Measurements from ENCODE around the gene MRNIP. TPM values are rescaled to one million over a fixed set of nuclear protein-coding genes. Genes with fewer than 3 reads are reported as not detected.
A peak's percentile ranks its signal among the peaks of the same experiment; 100 is the strongest.

Gene MRNIP
- total RNA-seq, 1 experiment from 2014 or later: 39.9 TPM

DNA sequence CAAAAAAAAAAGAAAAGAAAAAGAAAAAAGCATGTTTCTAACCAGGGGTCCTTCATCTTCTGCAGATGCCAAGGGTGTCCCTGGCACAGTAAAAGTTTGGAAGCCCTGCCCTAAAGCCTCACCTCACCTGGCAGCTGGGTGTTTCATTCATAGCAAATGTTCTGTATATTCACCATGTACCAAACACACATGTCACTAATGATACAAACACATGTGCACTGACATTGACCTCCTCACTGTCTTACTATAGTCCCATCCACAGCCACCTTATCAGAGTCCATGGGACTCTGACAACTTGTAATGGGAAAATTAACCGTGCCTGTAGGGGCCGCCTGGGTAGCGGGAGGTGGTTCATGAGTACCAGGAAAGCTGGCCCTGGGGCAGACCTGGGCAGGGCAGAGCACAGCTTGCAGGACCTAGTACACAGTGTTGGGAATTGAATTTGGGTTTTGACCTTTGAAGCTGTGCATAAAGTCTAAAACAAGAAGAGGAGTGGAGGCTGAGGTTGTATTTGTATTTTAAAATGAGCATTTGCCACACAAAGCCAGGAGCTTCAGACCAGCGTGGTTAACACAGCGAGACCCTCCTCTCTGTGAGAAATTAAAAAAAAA lies 45.5 kb downstream of the MRNIP start:
- H3K9me3 ChIP-seq (ENCODE audit: insufficient read depth, low read depth): no peaks in the 10 kb centered on the region; the same call in 1 of the 2 replicates
- POLR2A ChIA-PET (ENCODE audit: unreplicated experiment): interaction anchor here (0.6 kb wide), 1 partner anchor 25 kb away, joined by 8 read pairs; no protein-coding TSS in a partner anchor
- no peak for TF ChIP-seq EZH2 (IDR thresholded peaks at IDR 0.05; ENCODE audit: low read depth)
- TF ChIP-seq, protein P1, sequence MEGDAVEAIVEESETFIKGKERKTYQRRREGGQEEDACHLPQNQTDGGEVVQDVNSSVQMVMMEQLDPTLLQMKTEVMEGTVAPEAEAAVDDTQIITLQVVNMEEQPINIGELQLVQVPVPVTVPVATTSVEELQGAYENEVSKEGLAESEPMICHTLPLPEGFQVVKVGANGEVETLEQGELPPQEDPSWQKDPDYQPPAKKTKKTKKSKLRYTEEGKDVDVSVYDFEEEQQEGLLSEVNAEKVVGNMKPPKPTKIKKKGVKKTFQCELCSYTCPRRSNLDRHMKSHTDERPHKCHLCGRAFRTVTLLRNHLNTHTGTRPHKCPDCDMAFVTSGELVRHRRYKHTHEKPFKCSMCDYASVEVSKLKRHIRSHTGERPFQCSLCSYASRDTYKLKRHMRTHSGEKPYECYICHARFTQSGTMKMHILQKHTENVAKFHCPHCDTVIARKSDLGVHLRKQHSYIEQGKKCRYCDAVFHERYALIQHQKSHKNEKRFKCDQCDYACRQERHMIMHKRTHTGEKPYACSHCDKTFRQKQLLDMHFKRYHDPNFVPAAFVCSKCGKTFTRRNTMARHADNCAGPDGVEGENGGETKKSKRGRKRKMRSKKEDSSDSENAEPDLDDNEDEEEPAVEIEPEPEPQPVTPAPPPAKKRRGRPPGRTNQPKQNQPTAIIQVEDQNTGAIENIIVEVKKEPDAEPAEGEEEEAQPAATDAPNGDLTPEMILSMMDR (conservative IDR thresholded peaks at IDR 0.05): no peak

DNA sequence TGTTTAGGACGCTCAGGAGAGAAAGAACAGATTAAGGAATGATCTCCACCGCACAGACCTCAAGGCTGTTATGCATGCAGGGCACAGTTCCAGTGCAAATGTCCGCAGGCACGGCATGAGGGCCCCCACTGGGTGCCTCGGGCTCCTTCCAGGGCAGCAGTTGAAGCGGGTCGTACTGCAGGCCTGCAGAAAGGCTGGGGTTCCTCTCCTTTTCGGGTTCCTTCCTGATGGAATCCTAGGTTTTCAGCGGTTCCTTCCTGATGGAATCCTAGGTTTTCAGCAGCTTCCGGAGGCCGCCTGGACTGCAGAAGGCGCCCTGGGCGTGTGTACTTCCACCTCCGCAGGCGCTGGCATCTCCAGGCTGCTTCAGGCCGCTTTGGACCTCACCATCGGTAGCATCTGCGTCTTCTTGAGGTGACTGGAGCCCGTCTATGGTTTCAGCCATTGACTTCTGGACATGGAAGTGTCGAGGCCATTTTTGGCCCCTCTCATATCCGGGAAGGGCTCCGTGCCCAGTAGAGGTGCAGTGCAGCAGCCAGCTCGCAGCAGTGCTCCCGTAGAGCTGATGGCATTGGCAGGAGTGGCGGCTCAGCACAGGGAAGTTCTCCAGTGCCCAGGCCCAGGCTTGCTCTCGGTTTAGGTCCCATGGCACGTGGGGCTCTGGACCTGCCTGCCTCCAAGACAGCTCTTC lies 46.3 kb downstream of the MRNIP start:
- peaks cover 10% of the 10 kb centered on the region; the same call in 1 of the 2 replicates for H3K79me2 ChIP-seq (ENCODE audit: low read depth)
- no peaks in the 10 kb centered on the region; the same call in 1 of the 2 replicates for H3K9me3 ChIP-seq (ENCODE audit: insufficient read depth, low read depth)
- intact Hi-C loops (cut with micrococcal nuclease; ENCODE audit: unreplicated experiment): no loop called here
- no peak overlapping the region for H3K4me2 ChIP-seq
- no peaks in the 10 kb centered on the region for H3K27me3 ChIP-seq (ENCODE audit: insufficient read depth, low read depth)
- H3K4me3 ChIP-seq: no peak overlapping the region
- no peak for DNase-seq
- H3F3A ChIP-seq (ENCODE audit: insufficient read depth, low read depth): peaks cover 28% of the 10 kb centered on the region; the same call in 1 of the 2 replicates
- no peak overlapping the region for H3K27ac ChIP-seq
- H3K36me3 ChIP-seq (ENCODE audit: low read depth): no peaks in the 10 kb centered on the region; the same call in 1 of the 2 replicates
- no peaks in the 10 kb centered on the region for H3K9me2 ChIP-seq (ENCODE audit: insufficient read depth)
- no peaks in the 10 kb centered on the region for H4K20me1 ChIP-seq (ENCODE audit: insufficient read depth)
- TF ChIP-seq, protein P1 (conservative IDR thresholded peaks at IDR 0.05): no peak
- no peak for TF ChIP-seq EZH2 (IDR thresholded peaks at IDR 0.05; ENCODE audit: low read depth)
- no TSS peak for BruUV-seq (replicated peaks)
- ChIA-PET POLR2A (ENCODE audit: unreplicated experiment) (no interaction called here), CTCF (no interaction called here)
- peaks cover 14% of the 10 kb centered on the region; the same call in 1 of the 2 replicates for H3K4me1 ChIP-seq (replicated peaks; ENCODE audit: insufficient read depth)
- H2AFZ ChIP-seq: no peak overlapping the region

More for the DNA sequence above, 45.5 kb downstream of the MRNIP start:
- Histone ChIP-seq H3K36me3 (ENCODE audit: low read depth) (no peaks in the 10 kb centered on the region; the same call in 1 of the 2 replicates), H3K4me1 (replicated peaks; ENCODE audit: insufficient read depth) (peaks cover 14% of the 10 kb centered on the region), H3K9me2 (ENCODE audit: insufficient read depth) (no peaks in the 10 kb centered on the region), H2AFZ (no peak overlapping the region), H3K79me2 (ENCODE audit: low read depth) (peaks cover 3% of the 10 kb centered on the region; the same call in 1 of the 2 replicates), H3K27me3 (ENCODE audit: insufficient read depth, low read depth) (no peaks in the 10 kb centered on the region), H3F3A (ENCODE audit: insufficient read depth, low read depth) (peaks cover 26% of the 10 kb centered on the region; the same call in 1 of the 2 replicates), H3K4me2 (no peak overlapping the region), H3K27ac (no peak overlapping the region), H3K4me3 (no peak overlapping the region), H4K20me1 (ENCODE audit: insufficient read depth) (no peaks in the 10 kb centered on the region)
- CTCF ChIA-PET: no interaction called here
- intact Hi-C loops (cut with micrococcal nuclease; ENCODE audit: unreplicated experiment): no loop called here
- no TSS peak for BruUV-seq (replicated peaks)
- no peak for DNase-seq

DNA sequence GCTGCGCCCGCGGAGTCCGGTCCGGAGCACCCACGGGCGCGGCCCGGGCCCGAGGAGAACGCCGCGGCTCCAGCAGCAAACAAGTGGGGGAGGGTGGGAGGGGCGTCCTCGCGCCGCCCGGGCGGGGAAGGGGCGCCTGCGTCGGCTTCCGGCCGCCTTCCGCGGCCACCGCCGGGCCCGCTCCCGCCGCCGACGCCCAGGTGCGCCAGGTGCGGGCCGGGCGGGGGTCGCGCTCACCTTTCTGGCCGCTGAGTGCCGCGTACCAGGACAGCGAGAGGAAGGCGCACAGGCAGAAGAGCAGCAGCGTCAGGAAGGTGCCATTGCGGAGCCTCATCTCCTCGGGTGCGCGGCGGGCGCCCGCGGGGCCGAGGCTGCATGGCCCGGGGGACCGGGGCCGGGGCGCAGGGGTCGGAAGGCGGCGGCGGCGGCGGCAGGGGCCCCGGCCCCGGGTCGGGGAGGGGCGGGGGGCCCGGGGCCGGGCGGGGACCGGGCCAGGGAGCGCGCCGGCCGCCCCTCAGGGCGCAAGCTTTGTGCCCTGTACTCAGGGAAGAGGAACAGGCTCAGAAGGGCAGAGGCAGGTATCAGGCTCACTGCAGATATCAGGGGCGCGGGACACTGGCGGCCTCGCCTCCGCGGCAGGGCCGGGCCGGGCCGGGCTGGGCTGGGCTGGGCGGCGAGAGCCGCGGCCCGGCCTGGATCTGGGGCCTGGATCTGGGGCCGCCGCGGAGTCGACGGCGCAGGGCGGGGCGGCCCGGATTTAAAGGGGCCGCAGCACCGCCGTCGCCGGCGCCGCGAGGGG lies 52.2 kb downstream of the MRNIP start, which contains the start of gene MGAT4B:
TSS of gene MGAT4B (minus strand) at position 617 of the 799 bp plus-strand sequence. CDS start at position 334, 283 bp downstream.
- Histone ChIP-seq H3K79me2 (ENCODE audit: low read depth) (peaks cover 54% of the 10 kb centered on the region), H2AFZ (peak within 1 kb of the TSS; percentile 83), H3K4me2 (peak within 1 kb of the TSS; percentile 97), H3K4me3 (peak within 1 kb of the TSS; percentile 98), H3K9me3 (ENCODE audit: insufficient read depth, low read depth) (no peaks in the 10 kb centered on the region; the same call in 1 of the 2 replicates), H3K4me1 (replicated peaks; ENCODE audit: insufficient read depth) (peaks cover 40% of the 10 kb centered on the region), H3K27ac (peak within 1 kb of the TSS; percentile 53), H3K27me3 (ENCODE audit: insufficient read depth, low read depth) (no peaks in the 10 kb centered on the region), H3K9me2 (ENCODE audit: insufficient read depth) (no peaks in the 10 kb centered on the region), H4K20me1 (ENCODE audit: insufficient read depth) (peaks cover 35% of the 10 kb centered on the region), H3F3A (ENCODE audit: insufficient read depth, low read depth) (peaks cover 37% of the 10 kb centered on the region), H3K36me3 (ENCODE audit: low read depth) (no peaks in the 10 kb centered on the region; the same call in 1 of the 2 replicates)
- POLR2A ChIA-PET (ENCODE audit: unreplicated experiment): interaction anchor here (0.6 kb wide), 1 partner anchor 12 kb away, joined by 15 read pairs; no protein-coding TSS in a partner anchor
- BruUV-seq (replicated peaks): no TSS peak
- CTCF ChIA-PET: no interaction called here
- peak in 1 of 2 experiments; percentile 83 for DNase-seq
- TF ChIP-seq, protein P1 (conservative IDR thresholded peaks at IDR 0.05): no peak
- no peak for TF ChIP-seq EZH2 (IDR thresholded peaks at IDR 0.05; ENCODE audit: low read depth)
- intact Hi-C loops (cut with micrococcal nuclease; ENCODE audit: unreplicated experiment): loop anchor here (1.0 to 10.0 kb wide), 3 partner anchors 10 to 98 kb away; partner anchors contain the start of gene TBC1D9B
